ENCODE measurements around the gene CCNI2. TPM values are rescaled to one million over a fixed set of nuclear protein-coding genes. Genes with fewer than 3 reads are reported as not detected.

The CCNI2 gene
- total and polyA plus RNA-seq, 2 experiments from 2014 or later, result 0.66 TPM; not detected in 1

GRCh38 chr5:132773114-132773513 lies 25.9 kb downstream of the CCNI2 start:
- H3K4me1 ChIP-seq (ENCODE audit: low read depth), result peaks cover 13% of the 10 kb centered on the region
- DNase-seq (ENCODE audit: low read depth in 1 of 2, low spot score in 1 of 2), result no peak
- TF ChIP-seq CTCF (IDR thresholded peaks at IDR 0.05; ENCODE audit: low read depth, low read length), result no peak

GRCh38 chr5:132773601-132774355 lies 26.6 kb downstream of the CCNI2 start:
- TF ChIP-seq CTCF (IDR thresholded peaks at IDR 0.05; ENCODE audit: low read depth, low read length), result no peak
- peaks cover 13% of the 10 kb centered on the region for H3K4me1 ChIP-seq (ENCODE audit: low read depth)
- no peak for DNase-seq (ENCODE audit: low read depth in 1 of 2, low spot score in 1 of 2)
- H3K27ac ChIP-seq, result no peak overlapping the region
- no peaks in the 10 kb centered on the region for H3K36me3 ChIP-seq
- peaks cover 15% of the 10 kb centered on the region for H3K27me3 ChIP-seq
- no peak overlapping the region for H3K4me3 ChIP-seq
- H3K9me3 ChIP-seq (ENCODE audit: low read depth), result no peaks in the 10 kb centered on the region

More at GRCh38 chr5:132773114-132773513, 25.9 kb downstream of the CCNI2 start:
- Histone ChIP-seq H3K9me3 (ENCODE audit: low read depth) (no peaks in the 10 kb centered on the region), H3K27me3 (peaks cover 9% of the 10 kb centered on the region), H3K36me3 (no peaks in the 10 kb centered on the region), H3K4me3 (no peak overlapping the region), H3K27ac (no peak overlapping the region)

GRCh38 chr5:132774406-132774805 lies 27.2 kb downstream of the CCNI2 start:
- TF ChIP-seq CTCF (IDR thresholded peaks at IDR 0.05; ENCODE audit: low read depth, low read length), result no peak
- H3K4me3 ChIP-seq, result no peak overlapping the region
- peaks cover 22% of the 10 kb centered on the region for H3K27me3 ChIP-seq
- H3K4me1 ChIP-seq (ENCODE audit: low read depth), result peaks cover 13% of the 10 kb centered on the region
- DNase-seq (ENCODE audit: low read depth in 1 of 2, low spot score in 1 of 2), result no peak
- no peaks in the 10 kb centered on the region for H3K36me3 ChIP-seq
- no peaks in the 10 kb centered on the region for H3K9me3 ChIP-seq (ENCODE audit: low read depth)
- no peak overlapping the region for H3K27ac ChIP-seq

- no peak for TF ChIP-seq CTCF (IDR thresholded peaks at IDR 0.05; ENCODE audit: low read depth, low read length)
- Histone ChIP-seq H3K36me3 (no peaks in the 10 kb centered on the region), H3K4me1 (ENCODE audit: low read depth) (peaks cover 13% of the 10 kb centered on the region)
These were observed 27.7 kb downstream of the CCNI2 start for GRCh38 chr5:132774896-132775295.

GRCh38 chr5:132775476-132775961 lies 28.3 kb downstream of the CCNI2 start:
- H3K36me3 ChIP-seq, result no peaks in the 10 kb centered on the region
- peaks cover 33% of the 10 kb centered on the region for H3K27me3 ChIP-seq
- peak in 1 of 2 donors; percentile 16 for DNase-seq (ENCODE audit: low read depth in 1 of 2, low spot score in 1 of 2)
- no peak overlapping the region for H3K27ac ChIP-seq
- H3K4me1 ChIP-seq (ENCODE audit: low read depth), result peaks cover 13% of the 10 kb centered on the region
- peak overlapping the region; percentile 74 for H3K4me3 ChIP-seq
- no peak for TF ChIP-seq CTCF (IDR thresholded peaks at IDR 0.05; ENCODE audit: low read depth, low read length)
- H3K9me3 ChIP-seq (ENCODE audit: low read depth), result no peaks in the 10 kb centered on the region

More at GRCh38 chr5:132774896-132775295, 27.7 kb downstream of the CCNI2 start:
- Histone ChIP-seq H3K9me3 (ENCODE audit: low read depth) (no peaks in the 10 kb centered on the region), H3K27ac (no peak overlapping the region), H3K4me3 (no peak overlapping the region), H3K27me3 (peaks cover 26% of the 10 kb centered on the region)
- DNase-seq (ENCODE audit: low read depth in 1 of 2, low spot score in 1 of 2), result no peak

Measured in cardiac muscle cell (in vitro differentiated cells and primary cell).